GM18507 (cell line): ENCODE measurements around the gene CAMK2B.

Source experiments
- DNase-seq: peaks from one replicate; pipeline ENCODE4 v3.0.0; 2011; ENCODE audit warnings: low read depth; ENCODE audit not compliant: insufficient read length; ENCODE audit errors: extremely low spot score
- FAIRE-seq: peaks from 2 replicates; lab custom pipeline; 2011; peaks lifted over from hg19 to GRCh38; lab: Jason Lieb, UNC

CAMK2B gene

DNA sequence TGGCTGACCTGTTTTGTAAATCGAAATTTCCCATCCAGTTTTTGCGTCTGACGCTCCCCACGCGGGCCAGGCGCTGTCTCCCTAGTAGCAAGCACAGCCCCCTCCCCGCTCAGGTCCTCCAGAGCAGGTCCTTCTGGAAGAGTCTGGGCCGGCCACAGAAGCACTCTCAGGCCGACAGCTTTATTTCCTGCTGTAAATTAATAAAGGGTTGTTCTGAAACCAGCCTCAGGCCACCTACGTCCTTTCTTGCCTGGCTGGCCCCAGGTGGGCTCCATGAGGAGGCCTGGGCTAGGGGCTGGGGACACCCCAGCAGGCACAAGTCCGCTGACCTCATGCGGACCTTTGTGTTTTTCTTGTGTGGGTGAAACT lies 35.2 kb downstream of the CAMK2B start:
- FAIRE-seq (no peak), DNase-seq (no peak)

- DNase-seq (no peak), FAIRE-seq (no peak)
Measured at GRCh38 chr7:44289341-44290251, 35.8 kb downstream of the CAMK2B start.

DNA sequence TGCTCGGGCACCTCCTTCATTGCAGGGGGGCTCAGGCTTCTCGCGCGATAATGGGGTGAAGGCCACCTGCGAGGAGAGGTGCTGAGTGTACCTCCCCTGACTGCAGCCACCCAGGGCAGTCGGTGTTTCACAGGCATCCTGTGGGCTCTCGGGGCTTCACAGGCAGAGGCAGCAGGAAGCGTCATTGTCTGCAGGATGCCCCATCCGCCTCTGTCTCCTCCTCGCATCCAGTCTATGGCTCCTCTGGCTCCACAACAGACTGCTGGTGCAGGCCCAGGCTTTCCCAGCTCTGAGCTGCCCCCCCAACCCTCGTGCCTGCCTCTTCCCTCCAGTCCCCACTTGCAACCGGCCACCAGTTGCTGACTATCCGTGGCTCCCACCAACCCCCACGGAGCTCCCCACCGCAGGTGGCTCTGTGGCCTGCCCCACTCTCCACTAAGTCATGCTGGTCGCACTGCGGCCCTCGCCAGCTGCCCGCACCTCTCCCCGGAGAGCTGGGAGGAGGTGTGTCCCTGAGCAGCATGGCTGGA lies 36.5 kb downstream of the CAMK2B start:
- FAIRE-seq (no peak), DNase-seq (no peak)

DNA sequence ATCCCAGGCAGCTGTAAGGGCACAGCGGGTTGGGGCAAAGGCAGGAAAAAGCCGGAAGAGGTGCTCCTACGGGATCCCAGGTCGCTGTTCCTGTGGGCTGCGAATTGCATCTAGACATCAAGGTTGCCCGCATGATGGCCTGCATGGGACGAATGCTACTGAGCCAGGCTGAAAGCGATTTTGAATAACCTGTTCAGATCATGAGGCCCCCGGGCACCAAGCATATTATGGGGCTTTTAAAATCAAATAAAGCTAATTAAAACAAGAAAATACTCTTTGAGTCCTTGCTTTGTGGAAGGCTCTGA lies 37.1 kb downstream of the CAMK2B start:
- no peak for DNase-seq
- no peak for FAIRE-seq

DNA sequence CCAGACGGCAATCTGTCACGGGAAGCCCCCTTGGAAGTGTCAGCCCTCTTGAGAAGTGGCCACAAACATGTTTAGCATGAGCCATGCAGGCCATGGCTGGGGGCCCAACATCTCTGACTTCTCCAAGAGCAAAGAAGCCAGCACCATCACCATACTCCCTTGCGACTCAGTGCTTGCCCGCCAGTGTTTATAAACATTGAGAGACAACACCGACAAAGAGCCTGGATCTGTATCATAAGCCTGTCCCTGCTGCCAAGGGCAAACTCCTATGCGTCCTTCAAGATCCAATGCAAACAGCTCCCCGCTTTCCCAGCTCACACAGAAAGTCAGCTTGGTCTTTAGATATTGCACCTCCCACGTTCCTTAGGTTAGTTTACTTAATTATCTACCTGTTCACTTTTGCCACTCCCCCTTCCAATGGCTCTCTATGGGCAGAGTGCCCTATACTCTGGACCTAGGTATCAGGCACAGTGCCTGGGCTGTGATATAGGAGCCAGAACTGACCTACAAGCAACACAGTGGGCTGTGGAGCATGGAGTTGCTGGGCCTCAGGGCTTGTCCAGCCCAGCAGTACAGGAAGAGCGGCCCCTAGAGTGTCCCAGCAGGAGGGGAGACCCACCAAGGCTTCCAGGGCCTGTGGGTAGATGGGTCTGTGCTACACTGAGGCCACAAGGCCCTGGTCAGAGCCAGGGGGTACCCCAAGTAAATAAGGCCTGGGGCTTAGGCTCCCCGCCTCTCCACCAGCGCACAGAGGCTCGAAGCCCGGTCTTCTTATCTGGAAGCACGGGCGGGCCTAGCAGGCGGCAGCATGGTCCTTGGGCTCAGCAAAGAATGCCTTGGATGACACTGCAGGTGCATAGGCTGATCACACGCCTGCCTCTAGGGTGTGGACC lies 37.7 kb downstream of the CAMK2B start:
- FAIRE-seq (no peak), DNase-seq (no peak)

- no peak for DNase-seq
- no peak for FAIRE-seq
Measured at GRCh38 chr7:44286618-44287487, 38.5 kb downstream of the CAMK2B start.

DNA sequence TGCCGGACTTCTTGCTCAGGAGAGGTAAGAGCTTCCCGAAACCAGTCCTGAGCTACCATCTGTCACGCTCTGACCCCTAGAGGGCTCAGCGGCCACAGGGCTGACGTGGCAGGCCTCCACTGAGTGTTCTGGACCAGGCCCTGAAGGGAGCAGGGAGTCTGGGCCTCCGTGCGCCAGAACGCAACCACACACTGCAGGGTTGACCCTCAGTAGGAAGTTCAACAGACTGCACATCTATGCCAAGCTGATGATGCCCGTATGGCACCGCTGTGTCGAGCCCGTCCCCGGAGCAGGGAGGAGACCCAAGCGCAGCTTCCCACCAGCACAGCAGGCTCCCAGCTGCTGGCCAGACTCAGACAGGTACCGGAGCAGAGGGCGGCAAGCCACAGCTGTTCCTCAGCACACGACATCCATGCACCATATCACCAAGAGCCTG lies 39.2 kb downstream of the CAMK2B start:
- no peak for DNase-seq
- FAIRE-seq: no peak

DNA sequence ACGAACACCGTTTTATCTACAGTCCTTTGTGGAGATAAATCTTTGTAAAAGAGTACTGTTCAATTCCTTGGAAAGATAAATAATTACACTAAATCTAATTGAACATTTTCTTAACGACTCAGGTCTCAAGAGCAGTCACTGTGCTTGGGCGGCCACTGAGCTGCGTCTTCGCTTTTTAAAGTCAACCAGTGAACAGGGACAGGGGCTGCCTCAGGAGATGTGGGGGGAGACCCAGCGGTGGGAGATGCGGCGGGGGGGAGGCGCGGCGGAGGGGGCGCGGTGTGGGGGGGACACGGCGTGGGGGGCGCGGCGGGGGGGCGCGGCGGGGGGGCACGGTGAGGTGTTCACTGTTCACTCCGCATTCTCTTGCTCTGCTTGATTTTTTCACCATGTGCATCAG lies 39.8 kb downstream of the CAMK2B start:
- FAIRE-seq (no peak), DNase-seq (no peak)

DNA sequence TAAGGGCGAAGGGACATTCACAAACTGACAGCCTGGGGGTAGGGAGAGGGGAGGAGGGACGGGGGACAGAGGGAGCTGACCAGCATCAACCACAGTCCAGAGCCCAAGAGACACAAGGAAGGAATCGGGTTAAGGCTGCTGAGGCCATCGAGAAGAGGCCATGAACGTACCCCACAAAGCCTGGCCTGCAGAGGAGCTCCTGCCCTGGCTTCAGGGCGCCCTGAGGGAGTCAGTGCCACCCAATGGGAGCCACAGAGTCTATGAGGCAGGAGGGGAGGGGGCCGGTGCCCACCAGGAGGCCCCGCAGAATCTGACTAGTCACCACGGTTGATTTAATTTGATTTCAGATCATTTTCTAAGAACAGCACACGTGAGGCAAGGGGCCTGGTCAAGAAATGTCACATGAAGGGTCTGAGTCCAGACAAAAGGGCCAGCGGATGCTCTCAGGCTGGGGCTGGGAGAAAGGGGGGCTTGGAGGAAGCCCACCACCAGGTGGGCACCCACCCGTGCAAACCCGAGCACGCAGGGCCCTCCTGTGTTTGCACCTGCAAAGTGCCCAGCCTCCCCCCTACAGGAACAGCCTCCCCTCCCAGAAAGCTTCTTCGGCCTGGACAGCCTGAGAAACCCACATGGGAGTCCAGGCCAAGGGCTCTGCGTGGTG lies 40.4 kb downstream of the CAMK2B start:
- FAIRE-seq (no peak), DNase-seq (no peak)

DNA sequence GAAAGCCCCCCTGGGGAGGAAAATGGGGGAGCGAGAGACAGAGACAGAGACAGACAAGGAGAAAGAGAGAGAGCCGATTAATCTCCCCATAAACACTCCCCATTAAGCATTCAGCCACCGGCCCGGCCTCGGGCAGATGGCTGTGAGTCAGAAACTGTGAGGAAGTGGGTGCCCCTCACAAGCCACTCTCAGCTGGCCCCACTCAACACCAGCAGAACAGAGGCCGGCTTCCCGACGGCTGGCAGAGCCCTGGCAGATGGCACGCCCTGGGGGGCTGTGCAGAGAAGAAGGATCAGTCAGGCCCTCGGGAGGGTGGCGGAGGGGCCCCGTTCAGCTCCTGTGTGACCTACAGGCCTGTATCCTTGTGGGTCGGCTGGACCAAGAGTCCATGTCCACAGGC lies 41.2 kb downstream of the CAMK2B start:
- DNase-seq: no peak

DNA sequence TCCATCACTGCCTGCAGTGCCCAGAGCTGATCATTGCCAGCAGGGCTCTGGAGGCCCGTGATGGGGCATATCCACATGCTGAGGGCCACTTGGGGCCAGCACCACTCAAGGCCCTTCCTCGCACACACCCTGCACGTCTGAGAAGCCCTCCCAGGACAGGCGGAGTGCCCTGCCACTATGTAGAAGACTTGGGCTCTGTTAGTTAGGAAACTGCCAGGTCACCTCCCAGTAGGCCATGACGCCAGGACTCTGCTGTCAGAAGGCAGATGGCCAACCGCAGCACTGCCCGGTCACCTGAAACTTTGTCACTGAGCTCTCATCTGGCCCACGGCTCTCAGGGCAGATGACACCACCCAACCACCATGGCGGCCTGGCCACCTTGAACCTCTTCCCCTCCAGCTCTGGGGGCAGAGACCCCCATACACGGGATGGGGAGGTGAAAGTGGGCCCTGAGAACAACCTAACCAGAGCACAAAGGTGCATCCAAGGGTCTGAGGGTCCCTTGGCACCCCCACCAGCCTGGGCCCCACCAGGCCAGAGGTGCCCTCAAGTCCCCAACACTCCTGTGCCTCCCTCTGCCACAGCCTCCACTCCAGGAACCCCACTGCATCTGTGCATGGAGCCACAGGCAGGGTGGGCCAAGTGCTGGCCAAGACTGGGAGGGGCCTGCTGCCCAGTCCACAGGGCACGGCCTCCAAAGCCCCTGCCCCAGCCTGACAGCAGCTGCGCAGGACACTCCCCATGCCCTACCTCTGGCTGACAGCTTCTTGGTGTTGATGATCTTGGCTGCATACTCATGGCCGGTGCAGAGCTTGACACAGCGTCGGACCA lies 41.8 kb downstream of the CAMK2B start:
- DNase-seq (no peak), FAIRE-seq (no peak)

More for the DNA sequence above, 41.2 kb downstream of the CAMK2B start:
- no peak for FAIRE-seq

DNA sequence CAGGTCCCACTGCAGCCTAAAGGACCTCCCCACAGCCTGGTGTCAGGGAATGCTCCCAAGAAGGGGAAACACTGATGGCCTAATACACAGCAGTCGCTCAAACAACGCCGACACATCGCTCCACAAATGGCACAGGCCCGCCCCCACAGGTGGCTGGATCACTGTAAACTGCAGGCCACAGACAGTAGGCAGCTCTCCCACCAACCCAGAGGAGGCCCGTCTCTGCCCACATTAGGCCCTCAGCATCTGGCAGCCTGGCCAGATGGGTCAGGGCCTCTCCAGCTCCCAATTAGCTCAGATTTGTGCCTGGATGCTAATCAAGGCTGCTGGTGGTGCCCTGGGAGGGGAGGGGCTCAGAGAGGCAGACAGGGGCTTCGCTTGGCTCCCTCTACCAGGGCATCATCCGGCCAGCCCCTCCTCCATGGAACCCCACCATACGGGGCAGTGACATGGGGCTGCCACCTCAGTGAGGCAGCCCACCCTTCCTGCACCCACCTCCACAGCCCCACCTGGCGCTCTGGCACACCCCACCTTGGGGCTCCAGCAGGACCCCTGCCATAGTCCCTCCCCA lies 42.7 kb downstream of the CAMK2B start:
- DNase-seq (no peak), FAIRE-seq (no peak)

GRCh38 chr7:44281811-44282600 lies 43.4 kb downstream of the CAMK2B start:
- DNase-seq (no peak), FAIRE-seq (no peak)

- no peak for FAIRE-seq
- DNase-seq: no peak
Measured at GRCh38 chr7:44280993-44281721, 44.2 kb downstream of the CAMK2B start.

GRCh38 chr7:44280636-44280992 lies 44.8 kb downstream of the CAMK2B start:
- no peak for DNase-seq
- FAIRE-seq: no peak

- DNase-seq (no peak), FAIRE-seq (no peak)
Measured at GRCh38 chr7:44279731-44280505, 45.5 kb downstream of the CAMK2B start.
